ENCODE measurements around the gene FOXL1.

Gene FOXL1

GRCh38 chr16:86578061-86578599 is at the start of gene FOXL1:
FOXL1 (plus strand) TSS chr16:86578549; CDS start chr16:86578724, 175 bp downstream.
- TF ChIP-seq MAX (IDR thresholded peaks at IDR 0.05) (no peak), USF1 (IDR thresholded peaks at IDR 0.05) (no peak), REST (IDR thresholded peaks at IDR 0.05; ENCODE audit: low read depth) (no peak), TCF12 (IDR thresholded peaks at IDR 0.05; ENCODE audit: low read depth) (no peak), RAD21 (IDR thresholded peaks at IDR 0.05; ENCODE audit: low read depth) (no peak), EGR1 (IDR thresholded peaks at IDR 0.05) (no peak), CREB1 (IDR thresholded peaks at IDR 0.05; ENCODE audit: low read depth) (no peak), YY1 (IDR thresholded peaks at IDR 0.05; ENCODE audit: low read depth) (no peak), ZBTB7A (IDR thresholded peaks at IDR 0.05; ENCODE audit: low read depth) (no peak), TAF1 (IDR thresholded peaks at IDR 0.05; ENCODE audit: low read depth) (no peak), NFIC (IDR thresholded peaks at IDR 0.05) (no peak), EP300 (IDR thresholded peaks at IDR 0.05; ENCODE audit: borderline replicate concordance) (no peak), TEAD4 (IDR thresholded peaks at IDR 0.05) (no peak), FOXM1 (IDR thresholded peaks at IDR 0.05; ENCODE audit: borderline replicate concordance, low read depth) (no peak), CEBPB (IDR thresholded peaks at IDR 0.05) (no peak)

- TF ChIP-seq REST (IDR thresholded peaks at IDR 0.05; ENCODE audit: low read depth) (no peak), RAD21 (IDR thresholded peaks at IDR 0.05; ENCODE audit: low read depth) (no peak), NFIC (IDR thresholded peaks at IDR 0.05) (no peak), YY1 (IDR thresholded peaks at IDR 0.05; ENCODE audit: low read depth) (no peak), EGR1 (IDR thresholded peaks at IDR 0.05) (no peak), USF1 (IDR thresholded peaks at IDR 0.05) (no peak), EP300 (IDR thresholded peaks at IDR 0.05; ENCODE audit: borderline replicate concordance) (no peak), MAX (IDR thresholded peaks at IDR 0.05) (no peak), TAF1 (IDR thresholded peaks at IDR 0.05; ENCODE audit: low read depth) (no peak), TCF12 (IDR thresholded peaks at IDR 0.05; ENCODE audit: low read depth) (no peak), CREB1 (IDR thresholded peaks at IDR 0.05; ENCODE audit: low read depth) (no peak), FOXM1 (IDR thresholded peaks at IDR 0.05; ENCODE audit: borderline replicate concordance, low read depth) (no peak), ZBTB7A (IDR thresholded peaks at IDR 0.05; ENCODE audit: low read depth) (no peak), CEBPB (IDR thresholded peaks at IDR 0.05) (no peak), TEAD4 (IDR thresholded peaks at IDR 0.05) (no peak)
Observed at GRCh38 chr16:86529160-86529559, 49.2 kb upstream of the FOXL1 start.

GRCh38 chr16:86530251-86531190 is 47.8 kb upstream of the FOXL1 start:
- TF ChIP-seq EGR1 (IDR thresholded peaks at IDR 0.05) (no peak), TEAD4 (IDR thresholded peaks at IDR 0.05) (no peak), RAD21 (IDR thresholded peaks at IDR 0.05; ENCODE audit: low read depth) (no peak), CEBPB (IDR thresholded peaks at IDR 0.05) (no peak), ZBTB7A (IDR thresholded peaks at IDR 0.05; ENCODE audit: low read depth) (no peak)

- TF ChIP-seq USF1 (IDR thresholded peaks at IDR 0.05) (no peak), EP300 (IDR thresholded peaks at IDR 0.05; ENCODE audit: borderline replicate concordance) (no peak), EGR1 (IDR thresholded peaks at IDR 0.05) (no peak), TAF1 (IDR thresholded peaks at IDR 0.05; ENCODE audit: low read depth) (no peak), CREB1 (IDR thresholded peaks at IDR 0.05; ENCODE audit: low read depth) (no peak), FOXM1 (IDR thresholded peaks at IDR 0.05; ENCODE audit: borderline replicate concordance, low read depth) (no peak), TEAD4 (IDR thresholded peaks at IDR 0.05) (no peak), REST (IDR thresholded peaks at IDR 0.05; ENCODE audit: low read depth) (no peak), CEBPB (IDR thresholded peaks at IDR 0.05) (no peak), RAD21 (IDR thresholded peaks at IDR 0.05; ENCODE audit: low read depth) (no peak), MAX (IDR thresholded peaks at IDR 0.05) (no peak), ZBTB7A (IDR thresholded peaks at IDR 0.05; ENCODE audit: low read depth) (no peak), NFIC (IDR thresholded peaks at IDR 0.05) (no peak)
Observed at GRCh38 chr16:86531191-86531545, 47.2 kb upstream of the FOXL1 start.
